GM10248 (cell line): ENCODE data around the gene CDH23.

Experiments
- CTCF ChIA-PET: fragments of 300-600 bp; sonication (Branson Sonifier 250); formaldehyde crosslinking; extraction: SDS; loops from one replicate; lab custom pipeline; 2021; ENCODE audit warnings: antibody characterized with exemption; lab: Yijun Ruan, JAX
- POLR2A ChIA-PET: fragments of 350-650 bp; sonication (Branson Sonifier 250); formaldehyde crosslinking; extraction: SDS; loops from one replicate; lab custom pipeline; 2020; ENCODE audit warnings: antibody characterized with exemption; lab: Yijun Ruan, JAX
- DNase-seq: peaks from one replicate; pipeline ENCODE4 v3.0.0; 2012; ENCODE audit errors: extremely low spot score
- TF ChIP-seq, protein P1 (sequence below): IDR thresholded peaks from 2 replicates; pipeline ENCODE4 v1.5.1; 2012; ENCODE audit warnings: mild to moderate bottlenecking, low read depth; ENCODE audit errors: extremely low read depth, missing control alignments, control extremely low read depth

CDH23 gene

GRCh38 chr10:71444284-71445054 lies 47.7 kb downstream of the CDH23 start:
- ChIA-PET CTCF (no interaction called here), POLR2A (no interaction called here)

GRCh38 chr10:71447676-71448075 lies 51.0 kb downstream of the CDH23 start:
- no peak for DNase-seq
- POLR2A ChIA-PET = no interaction called here
- TF ChIP-seq, protein P1, sequence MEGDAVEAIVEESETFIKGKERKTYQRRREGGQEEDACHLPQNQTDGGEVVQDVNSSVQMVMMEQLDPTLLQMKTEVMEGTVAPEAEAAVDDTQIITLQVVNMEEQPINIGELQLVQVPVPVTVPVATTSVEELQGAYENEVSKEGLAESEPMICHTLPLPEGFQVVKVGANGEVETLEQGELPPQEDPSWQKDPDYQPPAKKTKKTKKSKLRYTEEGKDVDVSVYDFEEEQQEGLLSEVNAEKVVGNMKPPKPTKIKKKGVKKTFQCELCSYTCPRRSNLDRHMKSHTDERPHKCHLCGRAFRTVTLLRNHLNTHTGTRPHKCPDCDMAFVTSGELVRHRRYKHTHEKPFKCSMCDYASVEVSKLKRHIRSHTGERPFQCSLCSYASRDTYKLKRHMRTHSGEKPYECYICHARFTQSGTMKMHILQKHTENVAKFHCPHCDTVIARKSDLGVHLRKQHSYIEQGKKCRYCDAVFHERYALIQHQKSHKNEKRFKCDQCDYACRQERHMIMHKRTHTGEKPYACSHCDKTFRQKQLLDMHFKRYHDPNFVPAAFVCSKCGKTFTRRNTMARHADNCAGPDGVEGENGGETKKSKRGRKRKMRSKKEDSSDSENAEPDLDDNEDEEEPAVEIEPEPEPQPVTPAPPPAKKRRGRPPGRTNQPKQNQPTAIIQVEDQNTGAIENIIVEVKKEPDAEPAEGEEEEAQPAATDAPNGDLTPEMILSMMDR = no peak
- CTCF ChIA-PET = no interaction called here

More at GRCh38 chr10:71444284-71445054, 47.7 kb downstream of the CDH23 start:
- TF ChIP-seq, protein P1 = no peak
- no peak for DNase-seq

DNA sequence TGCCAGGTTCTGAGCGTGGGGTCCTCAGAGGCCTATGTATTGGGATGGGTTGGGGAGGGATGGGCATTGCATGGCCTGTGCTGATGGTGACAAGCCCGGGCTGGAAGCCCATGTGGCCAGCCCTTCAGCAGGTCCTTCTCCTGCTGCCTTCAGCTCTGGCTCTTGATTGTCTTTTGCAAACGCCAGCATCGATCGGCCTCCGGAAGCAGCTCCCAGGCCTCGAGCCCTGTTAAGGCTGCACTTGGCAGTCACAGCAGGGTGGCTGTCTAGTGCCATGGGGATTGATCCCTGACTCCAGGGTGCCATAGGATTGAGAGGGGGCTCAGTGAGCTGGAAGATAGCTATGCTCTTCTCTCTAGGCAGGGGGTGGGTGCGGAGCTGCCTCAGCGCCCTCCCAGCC lies 51.4 kb downstream of the CDH23 start:
- POLR2A ChIA-PET = no interaction called here
- no peak for DNase-seq
- TF ChIP-seq, protein P1 = no peak
- CTCF ChIA-PET = no interaction called here

- TF ChIP-seq, protein P1 = no peak
- POLR2A ChIA-PET = no interaction called here
- CTCF ChIA-PET = no interaction called here
- no peak for DNase-seq
Observed at GRCh38 chr10:71449026-71449425, 52.3 kb downstream of the CDH23 start.

- CTCF ChIA-PET = no interaction called here
- POLR2A ChIA-PET = no interaction called here
- TF ChIP-seq, protein P1 = no peak
- DNase-seq = no peak
Observed at GRCh38 chr10:71451754-71452153, 55.0 kb downstream of the CDH23 start.

DNA sequence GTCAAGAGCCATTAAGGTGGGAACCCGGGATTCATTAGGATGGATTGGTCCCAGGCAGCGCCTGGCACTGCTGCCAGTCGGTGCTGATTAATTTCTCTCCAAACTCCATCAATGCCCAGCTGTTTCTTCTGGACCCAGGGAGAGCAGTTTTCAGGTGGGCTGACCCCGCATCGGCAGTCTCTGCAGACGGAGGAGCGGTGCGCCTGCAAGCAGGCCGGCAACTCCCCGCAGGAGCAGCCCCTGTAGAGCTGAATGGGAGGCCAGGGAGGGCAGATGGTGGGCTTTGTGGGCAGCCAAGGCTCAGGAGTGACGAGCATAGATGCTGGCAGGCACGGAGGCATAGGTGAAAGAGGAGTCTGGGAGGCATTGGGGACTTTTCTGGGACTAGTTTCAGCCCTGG lies 56.5 kb downstream of the CDH23 start:
- TF ChIP-seq, protein P1 = no peak
- POLR2A ChIA-PET = no interaction called here
- no peak for DNase-seq
- CTCF ChIA-PET = no interaction called here
